SK-MEL-5 (cell line): ENCODE results near the gene ADK. TPM values are rescaled to one million over a fixed set of nuclear protein-coding genes. Genes with fewer than 3 reads are reported as not detected.
A peak's percentile ranks its signal among the peaks of the same experiment; 100 is the strongest.
"Not testable (repeated sequence)": the region's sequence is repeated elsewhere in the genome, so short reads cannot be mapped to it uniquely, and the experiment has no call there.

Experiments
- DNase-seq: peaks from one replicate; pipeline ENCODE4 v3.0.0-alpha.2; 2016; ENCODE audit warnings: low read depth, low spot score
- in situ Hi-C: cut with HindIII; loops from 2 replicates; pipeline ENCODE4 v1.10.0; 2016; ENCODE audit warnings: low sequenced_read_pairs, high pct_unique_total_duplicates, low pct_unique_long_range_greater_than_20kb
- total RNA-seq: library from RNA; depleted of rRNA; stranded (reverse); fragments of >200 nt; shearing (Covaris generic); gene quantifications from 2 replicates; pipeline ENCODE4 v1.2.3, GENCODE V29; 2014

The ADK gene
- total RNA-seq, 1 experiment from 2014 or later: 21.8 TPM

GRCh38 chr10:74451127-74451829 is 300.3 kb downstream of the ADK start:
- DNase-seq: no peak
- in situ Hi-C loops: no loop called here

- in situ Hi-C loops: no loop called here
- DNase-seq: peak; percentile 32
Observed at GRCh38 chr10:74453169-74453568, 302.1 kb downstream of the ADK start.

- in situ Hi-C loops, DNase-seq: not testable (repeated sequence)
Observed at GRCh38 chr10:74457478-74457877, 306.5 kb downstream of the ADK start.

DNA sequence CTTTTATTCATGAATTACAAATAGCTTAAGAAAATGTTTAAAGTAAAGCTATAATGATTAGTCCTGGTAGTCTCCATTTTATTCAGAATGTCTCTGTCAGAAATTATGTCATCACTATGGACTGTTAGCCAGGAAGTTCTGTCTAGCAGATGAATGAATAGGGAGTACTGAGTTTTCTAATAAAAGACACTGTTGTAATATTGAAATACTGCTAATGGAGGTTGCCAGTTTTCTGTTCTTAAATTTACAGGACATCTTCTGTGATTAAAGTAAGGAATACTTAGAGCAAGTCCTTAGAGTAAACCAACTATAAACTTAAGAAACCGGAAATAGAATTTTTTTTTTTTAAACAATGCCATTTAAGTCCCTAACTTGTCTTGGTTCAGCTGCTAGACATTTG is 309.8 kb downstream of the ADK start:
- DNase-seq: peak; percentile 46
- in situ Hi-C loops: no loop called here

DNA sequence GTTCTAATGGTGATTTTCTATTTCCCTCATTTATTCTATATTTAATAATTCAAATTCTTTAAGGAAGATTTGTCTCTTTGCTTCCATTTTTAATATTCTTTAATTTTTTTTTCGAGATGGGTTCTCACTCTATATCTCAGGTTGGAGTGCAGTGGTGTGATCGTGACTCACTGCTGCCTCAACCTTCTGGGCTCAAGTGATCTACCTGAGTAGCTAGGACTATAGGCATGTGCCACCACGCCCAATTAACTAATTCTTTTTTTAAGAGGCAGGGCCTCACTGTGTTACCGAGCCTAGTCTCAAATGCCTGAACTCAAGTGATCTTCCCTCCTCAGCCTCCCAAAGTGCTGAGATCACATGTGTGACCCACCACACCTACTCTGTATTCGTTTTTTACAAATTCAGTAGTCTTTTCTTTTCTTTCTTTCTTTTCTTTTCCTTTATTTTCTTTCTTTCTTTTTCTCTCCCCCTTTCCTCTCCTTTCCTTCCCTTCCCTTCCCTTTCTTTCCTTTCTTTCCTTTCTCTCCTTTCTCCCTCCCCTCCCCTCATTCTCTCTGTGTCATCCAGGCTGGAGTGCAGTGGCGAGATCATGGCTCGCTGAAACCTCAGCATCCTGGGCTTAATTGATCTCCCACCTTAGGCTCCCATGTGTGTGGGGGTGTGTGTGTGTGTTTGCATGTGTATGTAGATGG is 323.1 kb downstream of the ADK start:
- in situ Hi-C loops: no loop called here
- DNase-seq: no peak

GRCh38 chr10:74476162-74476706 is 325.2 kb downstream of the ADK start:
- DNase-seq, in situ Hi-C loops: not testable (repeated sequence)

DNA sequence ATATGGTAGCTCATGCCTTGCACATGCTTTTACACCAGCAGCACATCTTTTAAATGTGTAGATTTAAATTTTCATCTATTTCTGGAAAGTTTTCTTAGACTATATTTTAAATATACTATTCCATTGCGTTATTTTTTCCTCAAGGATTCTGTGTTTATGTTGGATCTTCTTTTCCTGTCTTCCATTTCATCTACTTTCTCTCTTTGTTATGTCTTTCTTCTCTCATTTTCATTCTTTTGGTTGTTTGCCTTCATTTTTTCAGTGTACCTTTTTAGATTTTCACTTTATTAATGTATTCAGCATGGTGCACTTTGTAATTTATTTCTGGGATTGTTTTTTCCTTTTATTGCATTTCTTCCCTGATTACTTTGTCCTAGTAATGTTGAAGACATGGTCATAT is 329.8 kb downstream of the ADK start:
- DNase-seq: no peak
- in situ Hi-C loops: no loop called here

DNA sequence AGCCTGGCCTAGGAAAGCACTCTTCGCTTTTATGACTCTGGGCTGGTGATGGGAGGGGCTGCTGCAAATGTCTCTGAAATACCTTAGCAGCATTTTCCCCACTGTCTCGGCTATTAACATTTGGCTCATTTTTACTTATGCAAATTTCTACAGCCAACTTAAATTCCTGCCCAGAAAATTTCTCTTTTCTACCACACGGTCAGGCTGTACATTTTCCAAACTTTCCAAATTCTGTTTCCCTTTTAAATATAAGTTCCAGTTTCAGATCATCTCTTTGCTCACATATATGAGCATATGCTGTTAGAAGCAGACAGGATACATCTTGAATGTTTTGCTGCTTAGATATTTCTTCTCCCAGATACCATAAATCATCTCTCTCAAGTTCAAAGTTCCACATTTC is 332.3 kb downstream of the ADK start:
- in situ Hi-C loops: no loop called here
- no peak for DNase-seq

DNA sequence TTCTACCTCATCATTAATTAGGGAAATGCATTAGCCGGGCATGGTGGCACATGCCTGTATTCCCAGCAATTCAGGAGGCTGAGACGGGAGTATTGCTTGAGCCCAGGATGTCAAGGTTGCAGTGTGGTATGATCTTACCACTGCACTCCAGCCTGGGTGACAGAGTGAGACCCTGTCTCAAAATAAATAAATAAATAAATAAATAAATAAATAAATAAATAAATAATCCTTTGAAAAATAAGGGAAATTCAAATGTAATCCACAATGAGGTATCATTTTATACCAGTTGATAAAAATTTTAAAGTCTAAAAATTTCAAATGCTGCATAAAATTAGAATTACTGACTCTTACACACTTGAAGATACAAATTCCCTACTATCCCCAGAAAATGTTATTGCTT is 334.3 kb downstream of the ADK start:
- in situ Hi-C loops: no loop called here
- no peak for DNase-seq

GRCh38 chr10:74486659-74487058 is 335.6 kb downstream of the ADK start:
- in situ Hi-C loops: no loop called here
- no peak for DNase-seq

- in situ Hi-C loops: no loop called here
- no peak for DNase-seq
Observed at GRCh38 chr10:74488907-74489306, 337.9 kb downstream of the ADK start.

DNA sequence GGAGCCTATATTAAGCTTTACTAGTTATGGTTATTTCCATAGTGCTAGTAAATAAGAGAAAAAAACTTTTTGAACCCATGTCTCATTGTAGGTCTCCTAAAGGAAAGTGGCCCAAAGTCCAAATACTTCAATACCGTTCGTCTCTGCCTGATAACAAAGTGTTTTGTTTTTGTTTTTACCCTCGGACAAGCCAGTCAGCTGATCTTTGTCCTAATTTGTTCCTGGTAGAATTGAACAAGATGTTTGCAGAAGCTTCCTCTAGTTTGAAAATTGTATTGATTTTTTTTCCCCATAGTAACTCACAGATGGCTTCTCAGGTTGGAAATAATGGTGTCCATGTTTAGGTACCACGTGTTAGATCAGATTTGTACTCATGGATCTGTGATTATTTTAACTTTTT is 339.5 kb downstream of the ADK start:
- DNase-seq: no peak
- in situ Hi-C loops: no loop called here

DNA sequence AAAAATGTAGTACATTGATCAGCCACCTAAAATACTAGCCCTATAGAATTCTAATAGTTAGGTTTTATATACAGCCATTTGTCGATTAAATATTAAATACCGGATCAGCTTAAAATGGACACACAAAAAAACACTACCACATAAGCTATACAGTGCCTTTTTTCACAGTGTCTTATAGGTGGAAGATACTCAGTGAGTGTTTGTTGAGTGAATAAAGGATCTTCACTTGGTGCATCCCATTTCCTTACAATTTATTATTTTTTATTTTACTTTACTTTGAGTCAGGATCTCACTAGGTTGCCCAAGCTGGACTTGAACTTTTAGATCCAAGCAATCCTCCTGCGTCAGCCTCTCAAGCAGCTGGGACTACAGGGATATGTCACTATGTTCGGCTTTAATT is 340.0 kb downstream of the ADK start:
- no peak for DNase-seq
- in situ Hi-C loops: no loop called here

DNA sequence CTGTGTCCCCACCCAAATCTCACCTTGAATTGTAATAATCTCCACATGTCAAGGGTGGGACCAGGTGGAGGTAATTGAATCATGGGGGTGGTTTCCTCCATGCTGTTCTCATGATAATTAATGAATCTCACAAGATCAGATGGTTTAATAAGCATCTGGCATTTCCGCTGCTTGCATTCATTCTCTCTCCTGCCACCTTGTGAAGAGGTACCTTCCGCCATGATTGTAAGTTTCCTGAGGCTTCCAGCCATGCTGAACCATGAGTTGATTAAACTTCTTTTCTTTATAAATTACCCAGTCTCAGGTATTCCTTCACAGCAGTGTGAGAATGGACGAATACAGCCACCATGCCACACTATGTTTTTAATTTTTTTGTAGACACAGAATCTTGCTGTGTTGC is 345.3 kb downstream of the ADK start:
- in situ Hi-C loops: not testable (repeated sequence)

GRCh38 chr10:74498664-74499063 is 347.6 kb downstream of the ADK start:
- DNase-seq, in situ Hi-C loops: not testable (repeated sequence)

More for the DNA sequence above, 345.3 kb downstream of the ADK start:
- DNase-seq: not testable (repeated sequence)

GRCh38 chr10:74500026-74500704 is 349.1 kb downstream of the ADK start:
- in situ Hi-C loops: no loop called here
- no peak for DNase-seq

DNA sequence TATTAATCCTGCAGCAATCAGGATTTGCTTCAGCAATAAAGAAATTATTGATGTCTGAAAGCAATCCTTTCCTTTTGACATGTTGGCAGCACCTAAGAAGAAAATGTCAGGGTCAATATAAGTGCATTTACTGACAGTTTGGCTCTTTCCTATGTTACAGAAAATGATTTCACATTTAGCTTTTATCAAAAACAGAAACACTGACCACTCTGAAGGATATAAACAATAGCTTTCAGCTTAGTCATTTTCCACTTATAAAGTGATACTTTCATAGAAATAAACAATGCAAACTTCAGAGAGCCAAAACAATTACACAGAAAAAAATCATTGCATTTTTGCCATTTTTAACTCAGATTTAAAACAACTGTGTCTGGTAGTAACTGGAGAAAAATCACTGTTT is 349.8 kb downstream of the ADK start:
- in situ Hi-C loops: no loop called here
- no peak for DNase-seq

DNA sequence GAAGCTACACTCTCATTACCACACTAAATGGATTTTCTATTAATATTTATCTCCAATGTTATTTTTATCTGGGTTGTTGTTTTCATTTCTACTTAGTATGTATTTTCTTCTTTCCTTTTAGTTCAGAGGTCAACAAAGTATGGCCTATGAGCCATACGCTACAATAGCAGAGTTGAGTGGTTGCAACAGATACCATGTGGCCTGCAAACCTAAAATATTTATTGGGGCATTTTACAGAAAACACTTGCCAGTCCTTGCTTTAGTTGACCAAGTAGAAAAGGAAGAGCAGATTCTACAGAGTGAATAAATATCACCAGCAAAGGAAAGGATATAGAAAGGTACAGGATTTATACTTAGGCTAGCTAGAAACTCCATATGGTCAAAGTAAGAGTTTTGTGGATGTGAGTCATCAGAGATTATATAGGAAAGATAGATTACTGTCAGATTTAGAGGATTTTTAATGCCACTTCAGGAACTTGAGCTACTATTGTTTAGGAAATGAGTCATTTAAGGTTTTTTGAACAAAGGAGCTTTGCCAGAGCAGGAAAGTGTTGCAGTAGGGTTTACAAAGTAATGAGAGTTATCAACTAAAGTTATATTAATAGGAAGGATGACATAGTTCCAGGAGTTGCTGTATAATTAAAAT is 352.1 kb downstream of the ADK start:
- in situ Hi-C loops: no loop called here
- DNase-seq: no peak
